Measurements from ENCODE around the gene NRXN2. TPM values are rescaled to one million over a fixed set of nuclear protein-coding genes. Genes with fewer than 3 reads are reported as not detected.

NRXN2 gene
- total RNA-seq, 1 donor from 2014 or later: 0.14 TPM

- Histone ChIP-seq H3K9me3 (ENCODE audit: insufficient read depth, low read depth, low read length) (no peaks in the 10 kb centered on the region), H2AFZ (ENCODE audit: low read depth, low read length) (peak overlapping the region; percentile 86), H3K4me1 (ENCODE audit: insufficient read depth, low read length) (peaks cover 3% of the 10 kb centered on the region), H3K27me3 (ENCODE audit: insufficient read depth, low read length) (peaks cover 19% of the 10 kb centered on the region), H3K36me3 (ENCODE audit: insufficient read depth, low read length) (no peaks in the 10 kb centered on the region), H3K4me3 (ENCODE audit: insufficient read depth, low read depth, low read length) (peak overlapping the region; percentile 54), H3K27ac (ENCODE audit: low read depth, low read length) (no peak overlapping the region), H3K9ac (ENCODE audit: low read length) (peak overlapping the region; percentile 54), H3K4me2 (ENCODE audit: low read length) (peak overlapping the region; percentile 87), H4K20me1 (ENCODE audit: insufficient read depth, low read length) (no peaks in the 10 kb centered on the region), H3K79me2 (ENCODE audit: insufficient read depth, low read length) (no peaks in the 10 kb centered on the region)
- Mint-ChIP-seq H3K27me3 (ENCODE audit: low read depth, unreplicated experiment) (peaks cover 68% of the 10 kb centered on the region), H3K4me1 (ENCODE audit: low read depth, unreplicated experiment) (no peaks in the 10 kb centered on the region), H3K27ac (ENCODE audit: unreplicated experiment) (peak overlapping the region; percentile 50), H3K9me3 (ENCODE audit: unreplicated experiment) (peaks cover 3% of the 10 kb centered on the region), H3K36me3 (ENCODE audit: low read depth, unreplicated experiment) (peaks cover 3% of the 10 kb centered on the region), H3K4me3 (ENCODE audit: unreplicated experiment) (peak overlapping the region; percentile 83)
- DNase-seq (ENCODE audit: low read depth): peak; percentile 64
- FAIRE-seq: no peak
- TF ChIP-seq EZH2 (IDR thresholded peaks at IDR 0.05; ENCODE audit: insufficient read depth, low read length): no peak
- TF ChIP-seq CTCF (IDR thresholded peaks at IDR 0.05; ENCODE audit: insufficient read depth, low read depth, low read length): peak; percentile 87
Observed at GRCh38 chr11:64688534-64688982, 34.4 kb downstream of the NRXN2 start.

- Histone ChIP-seq H3K27ac (ENCODE audit: low read depth, low read length) (no peak overlapping the region), H3K36me3 (ENCODE audit: insufficient read depth, low read length) (no peaks in the 10 kb centered on the region), H2AFZ (ENCODE audit: low read depth, low read length) (no peak overlapping the region), H3K9ac (ENCODE audit: low read length) (no peak overlapping the region), H3K4me2 (ENCODE audit: low read length) (peak overlapping the region; percentile 87), H4K20me1 (ENCODE audit: insufficient read depth, low read length) (no peaks in the 10 kb centered on the region), H3K4me3 (ENCODE audit: insufficient read depth, low read depth, low read length) (no peak overlapping the region), H3K9me3 (ENCODE audit: insufficient read depth, low read depth, low read length) (no peaks in the 10 kb centered on the region), H3K79me2 (ENCODE audit: insufficient read depth, low read length) (no peaks in the 10 kb centered on the region), H3K4me1 (ENCODE audit: insufficient read depth, low read length) (peaks cover 3% of the 10 kb centered on the region), H3K27me3 (ENCODE audit: insufficient read depth, low read length) (peaks cover 17% of the 10 kb centered on the region)
- DNase-seq (ENCODE audit: low read depth): no peak
- H3K27ac Mint-ChIP-seq (ENCODE audit: unreplicated experiment): no peak overlapping the region
- no peak for FAIRE-seq
- no peaks in the 10 kb centered on the region for H3K4me1 Mint-ChIP-seq (ENCODE audit: low read depth, unreplicated experiment)
- peaks cover 67% of the 10 kb centered on the region for H3K27me3 Mint-ChIP-seq (ENCODE audit: low read depth, unreplicated experiment)
- peaks cover 3% of the 10 kb centered on the region for H3K9me3 Mint-ChIP-seq (ENCODE audit: unreplicated experiment)
- no peak for TF ChIP-seq EZH2 (IDR thresholded peaks at IDR 0.05; ENCODE audit: insufficient read depth, low read length)
- TF ChIP-seq CTCF (IDR thresholded peaks at IDR 0.05; ENCODE audit: insufficient read depth, low read depth, low read length): no peak
- peak overlapping the region; percentile 83 for H3K4me3 Mint-ChIP-seq (ENCODE audit: unreplicated experiment)
- H3K36me3 Mint-ChIP-seq (ENCODE audit: low read depth, unreplicated experiment): peaks cover 4% of the 10 kb centered on the region
Observed at GRCh38 chr11:64687643-64688533, 35.1 kb downstream of the NRXN2 start.

GRCh38 chr11:64687204-64687603 lies 35.8 kb downstream of the NRXN2 start:
- Histone ChIP-seq H3K36me3 (ENCODE audit: insufficient read depth, low read length) (no peaks in the 10 kb centered on the region), H3K27ac (ENCODE audit: low read depth, low read length) (no peak overlapping the region), H3K4me2 (ENCODE audit: low read length) (no peak overlapping the region), H3K79me2 (ENCODE audit: insufficient read depth, low read length) (no peaks in the 10 kb centered on the region), H3K9ac (ENCODE audit: low read length) (no peak overlapping the region), H3K9me3 (ENCODE audit: insufficient read depth, low read depth, low read length) (no peaks in the 10 kb centered on the region), H3K4me3 (ENCODE audit: insufficient read depth, low read depth, low read length) (no peak overlapping the region), H3K4me1 (ENCODE audit: insufficient read depth, low read length) (peaks cover 3% of the 10 kb centered on the region), H4K20me1 (ENCODE audit: insufficient read depth, low read length) (no peaks in the 10 kb centered on the region), H3K27me3 (ENCODE audit: insufficient read depth, low read length) (peaks cover 21% of the 10 kb centered on the region), H2AFZ (ENCODE audit: low read depth, low read length) (no peak overlapping the region)
- DNase-seq (ENCODE audit: low read depth): no peak
- no peak for FAIRE-seq
- Mint-ChIP-seq H3K27me3 (ENCODE audit: low read depth, unreplicated experiment) (peaks cover 66% of the 10 kb centered on the region), H3K9me3 (ENCODE audit: unreplicated experiment) (peaks cover 3% of the 10 kb centered on the region), H3K4me3 (ENCODE audit: unreplicated experiment) (no peak overlapping the region), H3K4me1 (ENCODE audit: low read depth, unreplicated experiment) (no peaks in the 10 kb centered on the region), H3K27ac (ENCODE audit: unreplicated experiment) (no peak overlapping the region), H3K36me3 (ENCODE audit: low read depth, unreplicated experiment) (peaks cover 7% of the 10 kb centered on the region)
- TF ChIP-seq EZH2 (IDR thresholded peaks at IDR 0.05; ENCODE audit: insufficient read depth, low read length) (no peak), CTCF (IDR thresholded peaks at IDR 0.05; ENCODE audit: insufficient read depth, low read depth, low read length) (no peak)

All from astrocyte (in vitro differentiated cells and primary cell).